HUES6 (cell line): ENCODE measurements around the gene ICE2.
"Not testable (repeated sequence)": the region's sequence is repeated elsewhere in the genome, so short reads cannot be mapped to it uniquely, and the experiment has no call there.

Experiments used
- H3K27ac ChIP-seq: 2 replicates; pipeline ENCODE4 v1.7.0; 2013; ENCODE audit warnings: low read depth, mild to moderate bottlenecking, low read length, inconsistent platforms
- H3K27me3 ChIP-seq: 2 replicates; pipeline ENCODE4 v1.6.1; 2013; ENCODE audit warnings: low read length; ENCODE audit not compliant: control insufficient read depth, insufficient read depth
- H3K36me3 ChIP-seq: 2 replicates; pipeline ENCODE4 v1.6.1; 2013; ENCODE audit warnings: low read length; ENCODE audit not compliant: control insufficient read depth, insufficient read depth
- H3K4me1 ChIP-seq: 2 replicates; pipeline ENCODE4 v1.6.1; 2013; ENCODE audit warnings: low read length; ENCODE audit not compliant: control insufficient read depth, insufficient read depth
- H3K4me3 ChIP-seq: 2 replicates; pipeline ENCODE4 v1.5.1; 2013; ENCODE audit warnings: low read depth, low read length
- H3K9ac ChIP-seq: one replicate; pipeline ENCODE4 v1.6.1; 2013; ENCODE audit warnings: mild to moderate bottlenecking, low read length
- H3K9me3 ChIP-seq: 2 replicates; pipeline ENCODE4 v1.6.1; 2013; ENCODE audit warnings: low read depth, low read length; ENCODE audit not compliant: control insufficient read depth, insufficient read depth

The ICE2 gene

GRCh38 chr15:60419753-60420152, 59.2 kb downstream of the ICE2 start:
- H3K36me3 ChIP-seq: peaks cover 12% of the 10 kb centered on the region; the same call in 1 of the 2 replicates
- H3K27ac ChIP-seq: no peak overlapping the region
- no peak overlapping the region for H3K9ac ChIP-seq
- no peaks in the 10 kb centered on the region for H3K9me3 ChIP-seq
- H3K27me3 ChIP-seq: no peaks in the 10 kb centered on the region
- H3K4me1 ChIP-seq: no peaks in the 10 kb centered on the region
- no peak overlapping the region for H3K4me3 ChIP-seq

GRCh38 chr15:60418096-60418495, 60.8 kb downstream of the ICE2 start:
- Histone ChIP-seq H3K27me3 (no peaks in the 10 kb centered on the region), H3K4me3 (no peak overlapping the region), H3K4me1 (peaks cover 2% of the 10 kb centered on the region; the same call in 1 of the 2 replicates), H3K9ac (no peak overlapping the region), H3K9me3 (no peaks in the 10 kb centered on the region), H3K36me3 (peaks cover 12% of the 10 kb centered on the region; the same call in 1 of the 2 replicates), H3K27ac (no peak overlapping the region)

GRCh38 chr15:60417112-60417511, 61.8 kb downstream of the ICE2 start:
- H3K9ac ChIP-seq: no peak overlapping the region
- H3K9me3 ChIP-seq: no peaks in the 10 kb centered on the region
- H3K27me3 ChIP-seq: no peaks in the 10 kb centered on the region

GRCh38 chr15:60416484-60416883, 62.5 kb downstream of the ICE2 start:
- Histone ChIP-seq H3K9ac (no peak overlapping the region), H3K4me3 (no peak overlapping the region), H3K27me3 (no peaks in the 10 kb centered on the region), H3K36me3 (no peaks in the 10 kb centered on the region), H3K4me1 (peaks cover 4% of the 10 kb centered on the region; the same call in 1 of the 2 replicates), H3K9me3 (no peaks in the 10 kb centered on the region), H3K27ac (no peak overlapping the region)

More at GRCh38 chr15:60417112-60417511, 61.8 kb downstream of the ICE2 start:
- H3K27ac ChIP-seq: no peak overlapping the region
- no peak overlapping the region for H3K4me3 ChIP-seq
- peaks cover 2% of the 10 kb centered on the region; the same call in 1 of the 2 replicates for H3K36me3 ChIP-seq
- H3K4me1 ChIP-seq: peaks cover 4% of the 10 kb centered on the region; the same call in 1 of the 2 replicates

GRCh38 chr15:60414016-60414682, 64.8 kb downstream of the ICE2 start:
- H3K9ac ChIP-seq: no peak overlapping the region
- no peaks in the 10 kb centered on the region for H3K36me3 ChIP-seq
- H3K9me3 ChIP-seq: no peaks in the 10 kb centered on the region
- peaks cover 4% of the 10 kb centered on the region; the same call in 1 of the 2 replicates for H3K4me1 ChIP-seq
- H3K27me3 ChIP-seq: no peaks in the 10 kb centered on the region
- H3K27ac ChIP-seq: no peak overlapping the region
- no peak overlapping the region for H3K4me3 ChIP-seq

- no peak overlapping the region for H3K4me3 ChIP-seq
- no peaks in the 10 kb centered on the region for H3K9me3 ChIP-seq
- no peak overlapping the region for H3K9ac ChIP-seq
- no peaks in the 10 kb centered on the region for H3K36me3 ChIP-seq
- no peak overlapping the region for H3K27ac ChIP-seq
- peaks cover 4% of the 10 kb centered on the region; the same call in 1 of the 2 replicates for H3K4me1 ChIP-seq
- H3K27me3 ChIP-seq: no peaks in the 10 kb centered on the region
Measured at GRCh38 chr15:60413231-60413824, 65.6 kb downstream of the ICE2 start.

- not testable (repeated sequence) for H3K36me3 ChIP-seq, H3K9me3 ChIP-seq, H3K4me1 ChIP-seq, H3K4me3 ChIP-seq, H3K27ac ChIP-seq, H3K27me3 ChIP-seq, H3K9ac ChIP-seq
Measured at GRCh38 chr15:60412807-60413206, 66.1 kb downstream of the ICE2 start.

- H3K4me1 ChIP-seq: peaks cover 8% of the 10 kb centered on the region
- H3K27ac ChIP-seq: no peak overlapping the region
- H3K4me3 ChIP-seq: no peak overlapping the region
- H3K9me3 ChIP-seq: no peaks in the 10 kb centered on the region
- no peak overlapping the region for H3K9ac ChIP-seq
- no peaks in the 10 kb centered on the region for H3K27me3 ChIP-seq
- no peaks in the 10 kb centered on the region for H3K36me3 ChIP-seq
Measured at GRCh38 chr15:60411774-60412425, 67.0 kb downstream of the ICE2 start.

- H3K36me3 ChIP-seq, H3K27ac ChIP-seq, H3K9me3 ChIP-seq, H3K27me3 ChIP-seq, H3K9ac ChIP-seq, H3K4me3 ChIP-seq: not testable (repeated sequence)
- H3K4me1 ChIP-seq: peaks cover 12% of the 10 kb centered on the region
Measured at GRCh38 chr15:60410350-60410749, 68.6 kb downstream of the ICE2 start.

- Histone ChIP-seq H3K9ac (no peak overlapping the region), H3K4me3 (no peak overlapping the region), H3K27ac (no peak overlapping the region), H3K4me1 (peaks cover 12% of the 10 kb centered on the region), H3K9me3 (no peaks in the 10 kb centered on the region), H3K27me3 (no peaks in the 10 kb centered on the region), H3K36me3 (no peaks in the 10 kb centered on the region)
Measured at GRCh38 chr15:60408463-60408981, 70.4 kb downstream of the ICE2 start.

GRCh38 chr15:60407415-60407805, 71.5 kb downstream of the ICE2 start:
- no peak overlapping the region for H3K4me3 ChIP-seq
- no peaks in the 10 kb centered on the region for H3K36me3 ChIP-seq
- H3K4me1 ChIP-seq: peaks cover 9% of the 10 kb centered on the region
- no peaks in the 10 kb centered on the region for H3K9me3 ChIP-seq
- no peak overlapping the region for H3K9ac ChIP-seq
- H3K27ac ChIP-seq: no peak overlapping the region
- H3K27me3 ChIP-seq: no peaks in the 10 kb centered on the region
